Measurements from ENCODE around the gene MAEA.

Gene MAEA

DNA sequence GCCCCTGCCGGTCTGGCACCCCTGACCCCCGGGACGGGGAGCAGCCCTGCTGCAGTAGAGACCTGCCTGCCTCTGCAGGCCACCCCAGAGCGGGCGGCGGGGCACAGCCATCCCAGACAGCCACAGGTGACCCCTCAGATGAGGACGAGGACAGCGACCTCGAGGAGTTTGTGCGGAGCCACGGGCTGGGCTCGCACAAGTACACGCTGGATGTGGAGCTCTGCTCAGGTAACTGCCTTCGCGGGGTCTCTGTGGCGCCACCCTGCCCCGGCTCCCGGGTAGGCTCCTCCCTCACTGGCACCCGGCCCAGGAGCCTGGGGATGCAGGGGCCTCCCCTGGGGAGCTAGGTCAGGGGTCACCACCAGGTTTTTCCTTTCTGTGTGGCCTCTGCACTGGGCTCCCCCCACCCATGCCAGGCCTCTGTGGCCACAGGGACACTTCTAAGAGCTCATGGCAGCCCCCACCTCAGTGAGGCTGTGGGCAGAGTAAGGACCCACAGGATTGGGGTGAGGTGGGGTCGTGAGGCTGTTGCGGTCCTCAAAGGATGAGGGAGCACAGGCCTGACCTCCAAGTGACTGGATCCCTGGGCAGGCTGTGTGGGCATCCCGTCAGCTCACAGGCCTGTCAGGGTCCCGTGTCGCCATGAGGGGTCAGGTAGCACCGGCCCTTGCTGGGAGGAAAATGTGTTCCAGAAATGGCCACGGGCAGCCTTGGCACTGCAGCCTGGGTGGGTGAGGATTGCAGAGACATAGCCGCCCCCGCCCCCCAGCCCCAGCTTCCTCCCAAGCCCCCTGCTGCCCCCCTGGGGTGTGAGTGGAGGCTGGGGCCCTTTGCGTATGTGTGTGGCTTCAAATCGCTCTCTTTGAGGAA is 63.7 kb downstream of the MAEA start:
- TF ChIP-seq, protein P1, sequence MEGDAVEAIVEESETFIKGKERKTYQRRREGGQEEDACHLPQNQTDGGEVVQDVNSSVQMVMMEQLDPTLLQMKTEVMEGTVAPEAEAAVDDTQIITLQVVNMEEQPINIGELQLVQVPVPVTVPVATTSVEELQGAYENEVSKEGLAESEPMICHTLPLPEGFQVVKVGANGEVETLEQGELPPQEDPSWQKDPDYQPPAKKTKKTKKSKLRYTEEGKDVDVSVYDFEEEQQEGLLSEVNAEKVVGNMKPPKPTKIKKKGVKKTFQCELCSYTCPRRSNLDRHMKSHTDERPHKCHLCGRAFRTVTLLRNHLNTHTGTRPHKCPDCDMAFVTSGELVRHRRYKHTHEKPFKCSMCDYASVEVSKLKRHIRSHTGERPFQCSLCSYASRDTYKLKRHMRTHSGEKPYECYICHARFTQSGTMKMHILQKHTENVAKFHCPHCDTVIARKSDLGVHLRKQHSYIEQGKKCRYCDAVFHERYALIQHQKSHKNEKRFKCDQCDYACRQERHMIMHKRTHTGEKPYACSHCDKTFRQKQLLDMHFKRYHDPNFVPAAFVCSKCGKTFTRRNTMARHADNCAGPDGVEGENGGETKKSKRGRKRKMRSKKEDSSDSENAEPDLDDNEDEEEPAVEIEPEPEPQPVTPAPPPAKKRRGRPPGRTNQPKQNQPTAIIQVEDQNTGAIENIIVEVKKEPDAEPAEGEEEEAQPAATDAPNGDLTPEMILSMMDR (IDR thresholded peaks at IDR 0.05; ENCODE audit: borderline replicate concordance, insufficient read depth, low read depth, low read length), result no peak
- no peak overlapping the region for H3K4me3 ChIP-seq (ENCODE audit: low read depth, low read length)

GRCh38 chr4:1354136-1354982 is 64.7 kb downstream of the MAEA start:
- H3K4me3 ChIP-seq (ENCODE audit: low read depth, low read length), result no peak overlapping the region
- TF ChIP-seq, protein P1 (IDR thresholded peaks at IDR 0.05; ENCODE audit: borderline replicate concordance, insufficient read depth, low read depth, low read length), result no peak

GRCh38 chr4:1354983-1355275 is 65.2 kb downstream of the MAEA start:
- H3K4me3 ChIP-seq (ENCODE audit: low read depth, low read length), result no peak overlapping the region
- TF ChIP-seq, protein P1 (IDR thresholded peaks at IDR 0.05; ENCODE audit: borderline replicate concordance, insufficient read depth, low read depth, low read length), result no peak

DNA sequence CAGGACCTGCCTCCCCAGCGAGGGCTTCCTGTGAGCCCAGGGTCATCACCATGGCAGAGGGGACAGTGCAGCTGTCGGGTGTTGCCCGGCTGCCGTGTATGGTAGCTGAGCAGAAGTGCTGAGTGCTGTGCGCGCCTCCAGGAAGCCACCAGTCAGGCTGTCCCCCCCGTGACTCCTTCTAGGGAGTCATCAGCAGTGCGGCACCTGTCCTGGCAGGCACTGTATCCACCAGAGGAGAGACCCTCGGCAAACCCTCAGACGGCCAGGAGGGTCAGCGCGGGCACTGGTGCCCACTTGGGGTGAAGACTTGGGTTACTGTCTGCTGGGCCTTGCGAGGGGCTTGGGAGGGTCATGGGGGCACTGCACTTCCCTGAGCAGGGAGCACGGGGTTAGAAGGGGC is 65.7 kb downstream of the MAEA start:
- no peak overlapping the region for H3K4me3 ChIP-seq (ENCODE audit: low read depth, low read length)
- TF ChIP-seq, protein P1 (IDR thresholded peaks at IDR 0.05; ENCODE audit: borderline replicate concordance, insufficient read depth, low read depth, low read length), result no peak

DNA sequence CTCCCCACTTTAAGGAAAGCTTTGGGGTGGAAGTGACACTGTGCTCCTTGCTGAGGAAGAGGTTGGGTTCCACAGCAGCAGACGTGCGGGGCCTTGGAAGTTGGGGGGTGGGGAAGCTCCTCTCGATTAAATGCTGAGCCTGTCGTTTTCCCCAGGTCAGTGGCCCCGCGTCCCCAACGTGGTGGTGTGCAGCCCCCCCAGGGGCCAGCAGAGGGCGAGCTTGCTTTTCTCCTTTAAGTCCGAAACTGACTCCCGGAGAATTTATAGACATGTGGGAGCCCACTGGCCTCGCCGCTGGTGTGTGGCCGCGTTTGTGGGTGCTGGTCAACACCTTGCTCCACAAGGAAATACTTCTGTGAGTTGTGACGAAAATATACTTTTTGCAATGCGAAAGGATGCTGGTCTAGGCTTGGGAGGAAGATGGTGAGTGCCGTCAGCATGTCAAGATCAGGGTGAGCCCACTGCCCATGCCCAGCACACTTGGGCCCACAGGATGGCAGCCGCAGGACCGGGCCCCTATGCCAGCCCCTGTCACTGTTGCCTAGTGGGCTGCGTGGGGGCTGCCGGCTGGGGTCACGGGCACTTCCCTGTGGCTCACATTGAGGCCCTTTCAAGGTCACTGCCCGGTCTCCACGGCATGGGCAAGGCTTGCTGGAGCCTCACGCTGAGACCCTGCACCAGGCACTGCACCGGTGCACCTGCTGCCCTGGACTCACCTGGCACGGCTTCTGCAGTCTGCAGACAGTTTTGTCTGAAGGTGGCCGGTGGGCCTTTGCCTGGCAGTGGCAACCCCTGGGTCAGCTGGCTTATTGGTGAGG is 66.7 kb downstream of the MAEA start:
- TF ChIP-seq, protein P1 (IDR thresholded peaks at IDR 0.05; ENCODE audit: borderline replicate concordance, insufficient read depth, low read depth, low read length), result peak; percentile 69
- no peak overlapping the region for H3K4me3 ChIP-seq (ENCODE audit: low read depth, low read length)

GRCh38 chr4:1357356-1358248 is 67.9 kb downstream of the MAEA start:
- H3K4me3 ChIP-seq (ENCODE audit: low read depth, low read length), result no peak overlapping the region
- TF ChIP-seq, protein P1 (IDR thresholded peaks at IDR 0.05; ENCODE audit: borderline replicate concordance, insufficient read depth, low read depth, low read length), result no peak
